ENCODE measurements around the gene IGF2BP3.
"Not testable (repeated sequence)": the region's sequence is repeated elsewhere in the genome, so short reads cannot be mapped to it uniquely, and the experiment has no call there.

The IGF2BP3 gene

GRCh38 chr7:23336086-23336485, 134.2 kb downstream of the IGF2BP3 start:
- DNase-seq = no peak

- no peak for DNase-seq
Observed at GRCh38 chr7:23335621-23336020, 134.7 kb downstream of the IGF2BP3 start.

- DNase-seq = no peak
Observed at GRCh38 chr7:23335136-23335535, 135.2 kb downstream of the IGF2BP3 start.

GRCh38 chr7:23334482-23335056, 135.7 kb downstream of the IGF2BP3 start:
- peak; percentile 62 for DNase-seq

- no peak for DNase-seq
Observed at GRCh38 chr7:23333671-23334246, 136.5 kb downstream of the IGF2BP3 start.

- DNase-seq = no peak
Observed at GRCh38 chr7:23332910-23333612, 137.2 kb downstream of the IGF2BP3 start.

GRCh38 chr7:23332193-23332592, 138.1 kb downstream of the IGF2BP3 start:
- no peak for DNase-seq

GRCh38 chr7:23331132-23331531, 139.2 kb downstream of the IGF2BP3 start:
- DNase-seq = no peak

- DNase-seq = peak; percentile 34
Observed at GRCh38 chr7:23315366-23315765, 154.9 kb downstream of the IGF2BP3 start.

- not testable (repeated sequence) for DNase-seq
Observed at GRCh38 chr7:23312141-23312540, 158.2 kb downstream of the IGF2BP3 start.

- DNase-seq = no peak
Observed at GRCh38 chr7:23308754-23309153, 161.5 kb downstream of the IGF2BP3 start.

GRCh38 chr7:23306936-23307521, 163.3 kb downstream of the IGF2BP3 start:
- DNase-seq = no peak

GRCh38 chr7:23299770-23300300, 170.5 kb downstream of the IGF2BP3 start:
- no peak for DNase-seq

- DNase-seq = peak; percentile 84
Observed at GRCh38 chr7:23298885-23299769, 171.2 kb downstream of the IGF2BP3 start, which contains the start of gene MALSU1. Gene MALSU1, plus strand, starts transcription at chr7:23299339. Its CDS starts 14 bp downstream, at chr7:23299353.

- no peak for DNase-seq
Observed at GRCh38 chr7:23298141-23298881, 172.0 kb downstream of the IGF2BP3 start.

GRCh38 chr7:23295401-23295697, 174.9 kb downstream of the IGF2BP3 start:
- no peak for DNase-seq

GRCh38 chr7:23294549-23295400, 175.5 kb downstream of the IGF2BP3 start:
- no peak for DNase-seq

- DNase-seq = no peak
Observed at GRCh38 chr7:23293500-23294073, 176.7 kb downstream of the IGF2BP3 start.

GRCh38 chr7:23292623-23293022, 177.7 kb downstream of the IGF2BP3 start:
- DNase-seq = no peak

GRCh38 chr7:23291957-23292560, 178.2 kb downstream of the IGF2BP3 start:
- no peak for DNase-seq
